Endodermal cell (in vitro differentiated cells): ENCODE results near the gene PCDHGA5. TPM values are rescaled to one million over a fixed set of nuclear protein-coding genes. Genes with fewer than 3 reads are reported as not detected.

Experiments
- DNase-seq: peaks from one replicate; pipeline ENCODE4 v3.0.0-alpha.2; 2017
- H3K27ac ChIP-seq: 2 replicates; pipeline ENCODE4 v1.5.1; 2013; ENCODE audit warnings: mild to moderate bottlenecking, low read depth, low read length, moderate library complexity
- H3K27me3 ChIP-seq: 2 replicates; pipeline ENCODE4 v1.6.1; 2013; ENCODE audit warnings: mild to moderate bottlenecking, low read length, moderate library complexity; ENCODE audit not compliant: insufficient read depth, control insufficient read depth, poor library complexity, severe bottlenecking
- H3K36me3 ChIP-seq: 2 replicates; pipeline ENCODE4 v1.7.0; 2013; ENCODE audit warnings: mild to moderate bottlenecking, low read length, moderate library complexity; ENCODE audit not compliant: control insufficient read depth, insufficient read depth
- H3K4me1 ChIP-seq: one replicate; pipeline ENCODE4 v1.7.0; 2013; ENCODE audit warnings: low read length; ENCODE audit not compliant: control insufficient read depth, insufficient read depth
- H3K4me3 ChIP-seq: 2 replicates; pipeline ENCODE4 v1.5.1; 2013; ENCODE audit warnings: mild to moderate bottlenecking, low read length, moderate library complexity
- H3K9ac ChIP-seq: 2 replicates; pipeline ENCODE4 v1.6.1; 2013; ENCODE audit warnings: mild to moderate bottlenecking, low read length, moderate library complexity; ENCODE audit not compliant: poor library complexity, severe bottlenecking; ENCODE audit errors: extremely low read depth
- H3K9me3 ChIP-seq: 2 replicates; pipeline ENCODE4 v1.6.1; 2013; ENCODE audit warnings: mild to moderate bottlenecking, low read length, moderate library complexity; ENCODE audit not compliant: control insufficient read depth
- H3K27ac Mint-ChIP-seq: 2 replicates; pipeline ENCODE4 v1.8.0; 2020; ENCODE audit warnings: mixed read lengths
- H3K27me3 Mint-ChIP-seq: 2 replicates; pipeline ENCODE4 v1.8.0; 2021; ENCODE audit warnings: mild to moderate bottlenecking, mixed read lengths; ENCODE audit not compliant: insufficient read depth
- H3K36me3 Mint-ChIP-seq: 2 replicates; pipeline ENCODE4 v1.8.0; 2020; ENCODE audit warnings: low read depth, mixed read lengths
- H3K4me1 Mint-ChIP-seq: 2 replicates; pipeline ENCODE4 v1.8.0; 2020; ENCODE audit warnings: mixed read lengths
- H3K4me3 Mint-ChIP-seq: 2 replicates; pipeline ENCODE4 v1.8.0; 2020; ENCODE audit warnings: mild to moderate bottlenecking, moderate library complexity, mixed read lengths
- H3K9me3 Mint-ChIP-seq: 2 replicates; pipeline ENCODE4 v1.8.0; 2020; ENCODE audit warnings: mild to moderate bottlenecking, mixed read lengths
- CTCF ChIP-seq: fragments of 200-600 bp; sonication (generic); conservative IDR thresholded peaks from 2 replicates; pipeline ENCODE4 v1.5.0; 2021; ENCODE audit warnings: antibody characterized with exemption, mild to moderate bottlenecking
- WGBS, 2 experiments: methylation state at CpG; one replicate each; pipeline versions ENCODE4 v1.1.5 to v1.1.7; 2013; ENCODE audit warnings: missing lambda C conversion rate in 2 of 2, mixed read lengths in 1 of 2; ENCODE audit not compliant: insufficient coverage in 1 of 2, insufficient read length in 1 of 2; 5-methylcytosine and 5-hydroxymethylcytosine counted together
- total RNA-seq, 2 donors: library from RNA; stranded (reverse); fragmentation: NEBNext Ultra II Directional in 1 of 2; extraction: Animal tissue kit (Norgen Biotek cat#: 25700) in 1 of 2; gene quantifications; 2 replicates in 1 of 2; 3 replicates in 1 of 2; pipeline ENCODE4 v1.2.1, GENCODE V29; 2021

Gene PCDHGA5
- total RNA-seq, 2 donors from 2014 or later = 0.51 to 3.0 TPM

GRCh38 chr5:141366016-141366896, 2.3 kb downstream of the PCDHGA5 start:
- no peak overlapping the region for H3K4me3 ChIP-seq
- peaks cover 68% of the 10 kb centered on the region for H3K9me3 Mint-ChIP-seq
- H3K27ac ChIP-seq = no peak overlapping the region
- no peak overlapping the region for H3K27ac Mint-ChIP-seq
- no peaks in the 10 kb centered on the region for H3K27me3 ChIP-seq
- no peak overlapping the region for H3K9ac ChIP-seq
- no peaks in the 10 kb centered on the region for H3K27me3 Mint-ChIP-seq
- 96% methylated on average over 43 to 46 of the region's 46 CpGs for WGBS, 2 experiments
- H3K4me3 Mint-ChIP-seq = no peak overlapping the region
- no peaks in the 10 kb centered on the region for H3K4me1 ChIP-seq
- H3K36me3 ChIP-seq = no peaks in the 10 kb centered on the region
- H3K36me3 Mint-ChIP-seq = peaks cover 47% of the 10 kb centered on the region
- no peaks in the 10 kb centered on the region for H3K4me1 Mint-ChIP-seq
- peaks cover 43% of the 10 kb centered on the region for H3K9me3 ChIP-seq
- no peak for TF ChIP-seq CTCF
- no peak for DNase-seq

- Histone ChIP-seq H3K27me3 (no peaks in the 10 kb centered on the region), H3K4me1 (no peaks in the 10 kb centered on the region), H3K36me3 (no peaks in the 10 kb centered on the region), H3K4me3 (no peak within 1 kb of the TSS), H3K9me3 (peaks cover 51% of the 10 kb centered on the region), H3K9ac (no peak within 1 kb of the TSS), H3K27ac (no peak within 1 kb of the TSS)
- DNase-seq = no peak
- no peaks in the 10 kb centered on the region for H3K4me1 Mint-ChIP-seq
- peak; percentile 63 for TF ChIP-seq CTCF
- H3K36me3 Mint-ChIP-seq = peaks cover 44% of the 10 kb centered on the region
- H3K27ac Mint-ChIP-seq = no peak within 1 kb of the TSS
- 94 to 95% methylated on average over 32 of the region's 32 CpGs for WGBS, 2 experiments
- peak within 1 kb of the TSS; percentile 40 for H3K4me3 Mint-ChIP-seq
- H3K27me3 Mint-ChIP-seq = no peaks in the 10 kb centered on the region
- H3K9me3 Mint-ChIP-seq = peaks cover 62% of the 10 kb centered on the region
These were observed 6.3 kb downstream of the PCDHGA5 start, which contains the start of gene PCDHGB3 for GRCh38 chr5:141369994-141370848. Gene PCDHGB3 (plus strand): TSS chr5:141370242. CDS start chr5:141370395, 153 bp downstream.

GRCh38 chr5:141371572-141372475, 7.9 kb downstream of the PCDHGA5 start:
- Histone ChIP-seq H3K27me3 (no peaks in the 10 kb centered on the region), H3K9ac (no peak overlapping the region), H3K4me1 (no peaks in the 10 kb centered on the region), H3K36me3 (no peaks in the 10 kb centered on the region), H3K4me3 (no peak overlapping the region), H3K27ac (no peak overlapping the region), H3K9me3 (peaks cover 40% of the 10 kb centered on the region)
- WGBS, 2 experiments = 95 to 96% methylated on average over 58 to 69 of the region's 69 CpGs
- H3K27me3 Mint-ChIP-seq = no peaks in the 10 kb centered on the region
- H3K4me3 Mint-ChIP-seq = no peak overlapping the region
- peaks cover 59% of the 10 kb centered on the region for H3K9me3 Mint-ChIP-seq
- no peaks in the 10 kb centered on the region for H3K4me1 Mint-ChIP-seq
- TF ChIP-seq CTCF = no peak
- no peak for DNase-seq
- peaks cover 43% of the 10 kb centered on the region for H3K36me3 Mint-ChIP-seq
- no peak overlapping the region for H3K27ac Mint-ChIP-seq
